Measurements from ENCODE around the gene ADK.

Gene ADK

GRCh38 chr10:74610299-74610698 is 459.3 kb downstream of the ADK start:
- Histone ChIP-seq H3K36me3 (ENCODE audit: control insufficient read depth, insufficient read depth, low read length) (no peaks in the 10 kb centered on the region), H3K9me3 (ENCODE audit: control insufficient read depth, low read length) (no peaks in the 10 kb centered on the region), H3K4me1 (ENCODE audit: control insufficient read depth, insufficient read depth, low read length, poor library complexity, severe bottlenecking) (no peaks in the 10 kb centered on the region), H3K27ac (ENCODE audit: insufficient read depth, low read length, poor library complexity, severe bottlenecking) (no peak overlapping the region), H3K4me3 (ENCODE audit: insufficient read depth, low read depth, low read length, poor library complexity, severe bottlenecking) (no peak overlapping the region), H3K27me3 (replicated peaks; ENCODE audit: control insufficient read depth, insufficient read depth, low read length, poor library complexity, severe bottlenecking) (no peaks in the 10 kb centered on the region)
- DNase-seq: no peak

GRCh38 chr10:74612195-74612594 is 461.2 kb downstream of the ADK start:
- Histone ChIP-seq H3K9me3 (ENCODE audit: control insufficient read depth, low read length) (no peaks in the 10 kb centered on the region), H3K4me1 (ENCODE audit: control insufficient read depth, insufficient read depth, low read length, poor library complexity, severe bottlenecking) (no peaks in the 10 kb centered on the region), H3K27ac (ENCODE audit: insufficient read depth, low read length, poor library complexity, severe bottlenecking) (no peak overlapping the region), H3K27me3 (replicated peaks; ENCODE audit: control insufficient read depth, insufficient read depth, low read length, poor library complexity, severe bottlenecking) (no peaks in the 10 kb centered on the region), H3K4me3 (ENCODE audit: insufficient read depth, low read depth, low read length, poor library complexity, severe bottlenecking) (no peak overlapping the region), H3K36me3 (ENCODE audit: control insufficient read depth, insufficient read depth, low read length) (no peaks in the 10 kb centered on the region)
- DNase-seq: no peak

GRCh38 chr10:74620626-74621025 is 469.6 kb downstream of the ADK start:
- H3K36me3 ChIP-seq (ENCODE audit: control insufficient read depth, insufficient read depth, low read length): no peaks in the 10 kb centered on the region
- H3K9me3 ChIP-seq (ENCODE audit: control insufficient read depth, low read length): no peaks in the 10 kb centered on the region
- DNase-seq: no peak
- no peak overlapping the region for H3K4me3 ChIP-seq (ENCODE audit: insufficient read depth, low read depth, low read length, poor library complexity, severe bottlenecking)
- H3K4me1 ChIP-seq (ENCODE audit: control insufficient read depth, insufficient read depth, low read length, poor library complexity, severe bottlenecking): no peaks in the 10 kb centered on the region
- H3K27ac ChIP-seq (ENCODE audit: insufficient read depth, low read length, poor library complexity, severe bottlenecking): no peak overlapping the region
- H3K27me3 ChIP-seq (replicated peaks; ENCODE audit: control insufficient read depth, insufficient read depth, low read length, poor library complexity, severe bottlenecking): no peaks in the 10 kb centered on the region

- DNase-seq: no peak
- Histone ChIP-seq H3K9me3 (ENCODE audit: control insufficient read depth, low read length) (no peaks in the 10 kb centered on the region), H3K36me3 (ENCODE audit: control insufficient read depth, insufficient read depth, low read length) (no peaks in the 10 kb centered on the region), H3K4me3 (ENCODE audit: insufficient read depth, low read depth, low read length, poor library complexity, severe bottlenecking) (no peak overlapping the region), H3K4me1 (ENCODE audit: control insufficient read depth, insufficient read depth, low read length, poor library complexity, severe bottlenecking) (no peaks in the 10 kb centered on the region), H3K27me3 (replicated peaks; ENCODE audit: control insufficient read depth, insufficient read depth, low read length, poor library complexity, severe bottlenecking) (no peaks in the 10 kb centered on the region), H3K27ac (ENCODE audit: insufficient read depth, low read length, poor library complexity, severe bottlenecking) (no peak overlapping the region)
These were observed 472.8 kb downstream of the ADK start for GRCh38 chr10:74623786-74624185.

GRCh38 chr10:74624501-74624900 is 473.5 kb downstream of the ADK start:
- H3K27me3 ChIP-seq (replicated peaks; ENCODE audit: control insufficient read depth, insufficient read depth, low read length, poor library complexity, severe bottlenecking): no peaks in the 10 kb centered on the region
- no peak overlapping the region for H3K27ac ChIP-seq (ENCODE audit: insufficient read depth, low read length, poor library complexity, severe bottlenecking)
- no peaks in the 10 kb centered on the region for H3K4me1 ChIP-seq (ENCODE audit: control insufficient read depth, insufficient read depth, low read length, poor library complexity, severe bottlenecking)
- peaks cover 5% of the 10 kb centered on the region for H3K36me3 ChIP-seq (ENCODE audit: control insufficient read depth, insufficient read depth, low read length)
- no peaks in the 10 kb centered on the region for H3K9me3 ChIP-seq (ENCODE audit: control insufficient read depth, low read length)
- no peak overlapping the region for H3K4me3 ChIP-seq (ENCODE audit: insufficient read depth, low read depth, low read length, poor library complexity, severe bottlenecking)
- DNase-seq: no peak

- Histone ChIP-seq H3K27ac (ENCODE audit: insufficient read depth, low read length, poor library complexity, severe bottlenecking) (no peak overlapping the region), H3K27me3 (replicated peaks; ENCODE audit: control insufficient read depth, insufficient read depth, low read length, poor library complexity, severe bottlenecking) (no peaks in the 10 kb centered on the region), H3K4me1 (ENCODE audit: control insufficient read depth, insufficient read depth, low read length, poor library complexity, severe bottlenecking) (no peaks in the 10 kb centered on the region), H3K36me3 (ENCODE audit: control insufficient read depth, insufficient read depth, low read length) (peaks cover 5% of the 10 kb centered on the region), H3K4me3 (ENCODE audit: insufficient read depth, low read depth, low read length, poor library complexity, severe bottlenecking) (no peak overlapping the region), H3K9me3 (ENCODE audit: control insufficient read depth, low read length) (no peaks in the 10 kb centered on the region)
- no peak for DNase-seq
These were observed 477.1 kb downstream of the ADK start for GRCh38 chr10:74628136-74628535.

- Histone ChIP-seq H3K4me3 (ENCODE audit: insufficient read depth, low read depth, low read length, poor library complexity, severe bottlenecking) (no peak overlapping the region), H3K4me1 (ENCODE audit: control insufficient read depth, insufficient read depth, low read length, poor library complexity, severe bottlenecking) (no peaks in the 10 kb centered on the region), H3K9me3 (ENCODE audit: control insufficient read depth, low read length) (peaks cover 8% of the 10 kb centered on the region), H3K27ac (ENCODE audit: insufficient read depth, low read length, poor library complexity, severe bottlenecking) (no peak overlapping the region), H3K27me3 (replicated peaks; ENCODE audit: control insufficient read depth, insufficient read depth, low read length, poor library complexity, severe bottlenecking) (no peaks in the 10 kb centered on the region), H3K36me3 (ENCODE audit: control insufficient read depth, insufficient read depth, low read length) (peaks cover 7% of the 10 kb centered on the region)
- DNase-seq: no peak
These were observed 484.0 kb downstream of the ADK start for GRCh38 chr10:74634995-74635536.

- Histone ChIP-seq H3K36me3 (ENCODE audit: control insufficient read depth, insufficient read depth, low read length) (peaks cover 7% of the 10 kb centered on the region), H3K27ac (ENCODE audit: insufficient read depth, low read length, poor library complexity, severe bottlenecking) (no peak overlapping the region), H3K9me3 (ENCODE audit: control insufficient read depth, low read length) (peaks cover 8% of the 10 kb centered on the region), H3K4me1 (ENCODE audit: control insufficient read depth, insufficient read depth, low read length, poor library complexity, severe bottlenecking) (no peaks in the 10 kb centered on the region), H3K4me3 (ENCODE audit: insufficient read depth, low read depth, low read length, poor library complexity, severe bottlenecking) (no peak overlapping the region), H3K27me3 (replicated peaks; ENCODE audit: control insufficient read depth, insufficient read depth, low read length, poor library complexity, severe bottlenecking) (no peaks in the 10 kb centered on the region)
- no peak for DNase-seq
These were observed 484.6 kb downstream of the ADK start for GRCh38 chr10:74635655-74636054.

GRCh38 chr10:74637685-74638084 is 486.7 kb downstream of the ADK start:
- no peaks in the 10 kb centered on the region for H3K27me3 ChIP-seq (replicated peaks; ENCODE audit: control insufficient read depth, insufficient read depth, low read length, poor library complexity, severe bottlenecking)
- peaks cover 8% of the 10 kb centered on the region for H3K9me3 ChIP-seq (ENCODE audit: control insufficient read depth, low read length)
- H3K4me1 ChIP-seq (ENCODE audit: control insufficient read depth, insufficient read depth, low read length, poor library complexity, severe bottlenecking): no peaks in the 10 kb centered on the region
- H3K27ac ChIP-seq (ENCODE audit: insufficient read depth, low read length, poor library complexity, severe bottlenecking): no peak overlapping the region
- H3K36me3 ChIP-seq (ENCODE audit: control insufficient read depth, insufficient read depth, low read length): peaks cover 7% of the 10 kb centered on the region
- H3K4me3 ChIP-seq (ENCODE audit: insufficient read depth, low read depth, low read length, poor library complexity, severe bottlenecking): no peak overlapping the region
- no peak for DNase-seq

- no peak for DNase-seq
- Histone ChIP-seq H3K36me3 (ENCODE audit: control insufficient read depth, insufficient read depth, low read length) (peaks cover 7% of the 10 kb centered on the region), H3K4me3 (ENCODE audit: insufficient read depth, low read depth, low read length, poor library complexity, severe bottlenecking) (no peak overlapping the region), H3K9me3 (ENCODE audit: control insufficient read depth, low read length) (peaks cover 3% of the 10 kb centered on the region), H3K27me3 (replicated peaks; ENCODE audit: control insufficient read depth, insufficient read depth, low read length, poor library complexity, severe bottlenecking) (no peaks in the 10 kb centered on the region), H3K4me1 (ENCODE audit: control insufficient read depth, insufficient read depth, low read length, poor library complexity, severe bottlenecking) (no peaks in the 10 kb centered on the region), H3K27ac (ENCODE audit: insufficient read depth, low read length, poor library complexity, severe bottlenecking) (no peak overlapping the region)
These were observed 489.3 kb downstream of the ADK start for GRCh38 chr10:74640134-74640921.

Data from effector memory CD4-positive, alpha-beta T cell (primary cell).